Right lobe of liver (tissue), 6 donors: ENCODE measurements around the gene SRD5A3. TPM values are rescaled to one million over a fixed set of nuclear protein-coding genes. Genes with fewer than 3 reads are reported as not detected.
A peak's percentile ranks its signal among the peaks of the same experiment; 100 is the strongest.

ENCODE experiments used
- ATAC-seq, 4 donors: fragments of 200-7000 bp; cut with Tn5 transposase; one replicate each; pipeline ENCODE4 v1.9.1; 2020; ENCODE audit warnings: mild to moderate bottlenecking in 4 of 4, moderate library complexity in 4 of 4
- DNase-seq, 3 donors: peaks; one replicate each; pipeline ENCODE4 v3.0.0-alpha.2; 2020
- H3K27ac ChIP-seq, 3 donors: fragments of 200-600 bp; one replicate each; pipeline ENCODE4 v1.8.0; 2022
- H3K27me3 ChIP-seq, 2 donors: fragments of 200-600 bp; one replicate each; pipeline ENCODE4 v1.8.0; 2022
- H3K36me3 ChIP-seq, 4 donors: fragments of 200-600 bp; sonication (generic) in 1 of 4; one replicate each; pipeline versions ENCODE4 v1.5.1 to v1.8.0; 2017 to 2022; ENCODE audit warnings: control low read depth in 1 of 4
- H3K4me1 ChIP-seq, 4 donors: fragments of 200-600 bp; sonication (generic) in 1 of 4; one replicate each; pipeline versions ENCODE4 v1.5.1 to v1.8.0; 2017 to 2022; ENCODE audit warnings: control low read depth in 1 of 4
- H3K4me3 ChIP-seq, 3 donors: fragments of 200-600 bp; one replicate each; pipeline ENCODE4 v1.8.0; 2022
- H3K9me3 ChIP-seq, 4 donors: fragments of 200-600 bp; sonication (generic) in 1 of 4; one replicate each; pipeline versions ENCODE4 v1.5.1 to v1.8.0; 2017 to 2022; ENCODE audit warnings: control low read depth in 1 of 4
- POLR2A ChIP-seq: fragments of 450-650 bp; IDR thresholded peaks from one replicate; pipeline ENCODE4 v1.6.1; 2017; ENCODE audit warnings: antibody characterized with exemption, mild to moderate bottlenecking
- WGBS: methylation state at CpG from one replicate; pipeline ENCODE4 v1.1.6; 2018; ENCODE audit warnings: low coverage, low lambda C conversion rate; ENCODE audit not compliant: insufficient coverage; ENCODE audit errors: missing lambda C conversion rate; 5-methylcytosine and 5-hydroxymethylcytosine counted together
- intact Hi-C, 2 donors: fragments of 100-400 bp; cut with DNase I; formaldehyde crosslinking; loops; one replicate each; pipeline versions ENCODE4 v1.11.2 to v1.14.1; 2022
- total RNA-seq, 6 experiments: library from RNA; depleted of rRNA in 2 of 6; stranded (reverse); fragments of >200 nt in 2 of 6; fragmentation: NEBNext Ultra II Directional in 3 of 6; extraction: Animal tissue kit (Norgen Biotek cat#: 25700) in 3 of 6; gene quantifications; one replicate each; pipeline versions ENCODE4 v1.1.0 to v1.2.4, GENCODE V29; 2016 to 2023
- TF ChIP-seq, protein P1 (sequence below), 4 donors: fragments of 200-600 bp in 3 of 4; fragments of 450-650 bp in 1 of 4; IDR thresholded peaks; one replicate each; pipeline versions ENCODE4 v1.5.1 to v1.8.0; 2016 to 2022; ENCODE audit warnings: antibody characterized with exemption in 4 of 4, mild to moderate bottlenecking in 2 of 4
- donor health status: DM: no; HTN: yes; CAD: no.
- donor health status: DM: no; HTN: no; CAD: no.
- donor health status: DM: no; HTN: no; CAD: no.
- donor health status: DM: no; HTN: yes; CAD: no.
- donor health status: DM: no; HTN: yes; CAD: no.

Gene SRD5A3
- total RNA-seq, 6 experiments from 2014 or later, result 7.7 to 13.9 (median 9.9) TPM

DNA sequence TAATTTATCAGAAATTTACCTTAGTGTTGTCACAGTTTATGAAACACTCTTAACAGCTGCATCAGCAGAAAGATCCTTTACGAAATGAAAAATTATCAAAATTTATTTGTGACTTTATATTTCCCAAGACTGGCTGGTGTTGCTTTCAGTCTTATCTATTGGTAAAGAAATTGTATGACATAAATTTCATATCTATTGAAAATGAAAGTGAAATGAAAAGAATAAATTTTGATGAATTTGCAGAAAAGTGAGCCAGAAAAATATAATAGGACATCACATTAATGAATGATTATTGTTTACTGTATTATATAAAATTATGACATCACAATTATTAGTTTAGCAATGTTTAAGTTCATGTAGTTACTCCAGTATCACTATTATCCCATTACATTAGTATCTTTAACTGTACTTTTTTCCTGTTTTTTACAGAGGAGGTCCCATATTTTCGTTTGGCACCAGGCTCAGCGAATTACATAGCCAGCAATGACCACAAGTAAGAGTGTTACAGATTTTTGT lies 36.5 kb downstream of the SRD5A3 start:
- H3K4me3 ChIP-seq, result no peak overlapping the region
- WGBS, result 66% methylated on average over 3 of the region's 3 CpGs
- no peak for TF ChIP-seq POLR2A
- TF ChIP-seq, protein P1, sequence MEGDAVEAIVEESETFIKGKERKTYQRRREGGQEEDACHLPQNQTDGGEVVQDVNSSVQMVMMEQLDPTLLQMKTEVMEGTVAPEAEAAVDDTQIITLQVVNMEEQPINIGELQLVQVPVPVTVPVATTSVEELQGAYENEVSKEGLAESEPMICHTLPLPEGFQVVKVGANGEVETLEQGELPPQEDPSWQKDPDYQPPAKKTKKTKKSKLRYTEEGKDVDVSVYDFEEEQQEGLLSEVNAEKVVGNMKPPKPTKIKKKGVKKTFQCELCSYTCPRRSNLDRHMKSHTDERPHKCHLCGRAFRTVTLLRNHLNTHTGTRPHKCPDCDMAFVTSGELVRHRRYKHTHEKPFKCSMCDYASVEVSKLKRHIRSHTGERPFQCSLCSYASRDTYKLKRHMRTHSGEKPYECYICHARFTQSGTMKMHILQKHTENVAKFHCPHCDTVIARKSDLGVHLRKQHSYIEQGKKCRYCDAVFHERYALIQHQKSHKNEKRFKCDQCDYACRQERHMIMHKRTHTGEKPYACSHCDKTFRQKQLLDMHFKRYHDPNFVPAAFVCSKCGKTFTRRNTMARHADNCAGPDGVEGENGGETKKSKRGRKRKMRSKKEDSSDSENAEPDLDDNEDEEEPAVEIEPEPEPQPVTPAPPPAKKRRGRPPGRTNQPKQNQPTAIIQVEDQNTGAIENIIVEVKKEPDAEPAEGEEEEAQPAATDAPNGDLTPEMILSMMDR (IDR thresholded peaks at IDR 0.05), result no peak
- ATAC-seq (no peak), DNase-seq (no peak)
- intact Hi-C loops, result no loop called here
- no peaks in the 10 kb centered on the region for H3K4me1 ChIP-seq
- no peaks in the 10 kb centered on the region for H3K27me3 ChIP-seq
- H3K36me3 ChIP-seq, result no peaks in the 10 kb centered on the region
- no peak overlapping the region for H3K27ac ChIP-seq
- no peaks in the 10 kb centered on the region for H3K9me3 ChIP-seq

DNA sequence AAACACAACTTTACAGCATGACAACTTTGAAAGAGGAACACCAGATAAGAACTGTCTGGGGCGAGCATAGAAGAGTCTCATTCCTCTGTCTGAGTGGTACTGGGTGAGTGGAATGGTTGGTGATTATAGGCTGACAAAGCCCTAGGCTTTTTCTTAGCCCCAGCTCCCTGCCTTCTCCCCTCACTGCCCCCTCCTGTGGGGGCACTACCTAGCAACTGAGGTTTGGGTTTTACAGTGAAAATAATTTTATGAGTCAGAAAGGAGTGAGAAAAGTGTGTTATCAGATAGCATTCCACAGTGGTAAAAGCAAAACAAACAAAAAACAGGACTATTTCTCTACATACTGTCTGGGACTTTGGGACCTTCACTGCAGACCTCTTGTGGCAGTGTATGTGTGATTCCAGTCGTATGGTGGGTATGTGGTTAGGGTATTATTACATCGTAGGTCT lies 39.2 kb downstream of the SRD5A3 start:
- intact Hi-C loops, result no loop called here
- DNase-seq (no peak), ATAC-seq (no peak)
- H3K27me3 ChIP-seq, result no peaks in the 10 kb centered on the region
- no peak for TF ChIP-seq POLR2A
- no peak overlapping the region for H3K27ac ChIP-seq
- no peaks in the 10 kb centered on the region for H3K4me1 ChIP-seq
- no peaks in the 10 kb centered on the region for H3K9me3 ChIP-seq
- 60% methylated on average over 3 of the region's 3 CpGs for WGBS
- H3K36me3 ChIP-seq, result no peaks in the 10 kb centered on the region
- no peak overlapping the region for H3K4me3 ChIP-seq

DNA sequence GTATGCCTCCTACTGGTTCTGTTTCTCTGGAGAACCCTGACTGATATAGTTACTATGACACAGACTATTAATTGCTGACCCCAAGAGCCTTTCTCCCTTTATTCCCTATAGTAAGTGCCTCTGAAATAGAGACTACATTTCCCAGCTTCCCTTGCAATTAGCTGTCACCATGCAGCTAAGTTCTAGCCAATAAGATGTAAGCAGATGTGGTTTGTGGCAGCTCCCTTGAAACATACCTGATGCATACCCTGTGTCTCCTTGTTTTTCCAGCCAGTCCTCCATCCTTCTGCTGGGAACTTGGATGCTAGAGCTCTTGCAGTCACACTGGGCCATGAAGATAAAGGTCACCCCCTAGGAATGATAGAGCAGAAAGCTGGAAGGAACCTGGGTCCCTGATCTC lies 40.0 kb downstream of the SRD5A3 start:
- H3K27me3 ChIP-seq, result no peaks in the 10 kb centered on the region
- H3K9me3 ChIP-seq, result no peaks in the 10 kb centered on the region
- no peak overlapping the region for H3K4me3 ChIP-seq
- no peaks in the 10 kb centered on the region for H3K36me3 ChIP-seq
- H3K4me1 ChIP-seq, result no peaks in the 10 kb centered on the region
- TF ChIP-seq POLR2A, result no peak
- TF ChIP-seq, protein P1 (IDR thresholded peaks at IDR 0.05), result no peak
- ATAC-seq (peak in 2 of 4 donors; percentile 26 to 38), DNase-seq (no peak)
- intact Hi-C loops, result no loop called here
- no peak overlapping the region for H3K27ac ChIP-seq

DNA sequence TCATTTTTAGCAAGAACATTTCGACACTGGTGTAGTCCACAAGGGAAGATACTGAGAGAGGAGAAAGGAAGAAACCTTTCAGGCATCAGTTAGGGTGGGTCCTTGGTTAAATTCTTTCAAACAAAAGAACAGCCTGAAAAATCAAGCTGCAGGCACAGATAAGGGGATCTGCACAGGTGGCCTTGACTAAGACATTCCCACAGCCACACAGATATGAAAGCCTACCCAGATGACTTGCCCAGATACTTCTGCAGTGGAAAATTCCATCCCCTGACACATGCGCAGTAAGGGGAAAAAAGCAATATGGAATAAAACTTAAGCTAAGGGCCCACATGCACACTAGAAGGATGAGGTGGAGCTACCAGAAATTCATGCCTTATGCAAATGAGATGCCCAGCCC lies 40.8 kb downstream of the SRD5A3 start:
- Histone ChIP-seq H3K9me3 (no peaks in the 10 kb centered on the region), H3K4me1 (no peaks in the 10 kb centered on the region), H3K4me3 (no peak overlapping the region), H3K27me3 (no peaks in the 10 kb centered on the region), H3K36me3 (no peaks in the 10 kb centered on the region), H3K27ac (no peak overlapping the region)
- TF ChIP-seq POLR2A, result no peak
- TF ChIP-seq, protein P1 (IDR thresholded peaks at IDR 0.05), result no peak
- WGBS, result 80% methylated on average over 2 of the region's 2 CpGs
- intact Hi-C loops, result no loop called here
- ATAC-seq, result no peak
- no peak for DNase-seq

DNA sequence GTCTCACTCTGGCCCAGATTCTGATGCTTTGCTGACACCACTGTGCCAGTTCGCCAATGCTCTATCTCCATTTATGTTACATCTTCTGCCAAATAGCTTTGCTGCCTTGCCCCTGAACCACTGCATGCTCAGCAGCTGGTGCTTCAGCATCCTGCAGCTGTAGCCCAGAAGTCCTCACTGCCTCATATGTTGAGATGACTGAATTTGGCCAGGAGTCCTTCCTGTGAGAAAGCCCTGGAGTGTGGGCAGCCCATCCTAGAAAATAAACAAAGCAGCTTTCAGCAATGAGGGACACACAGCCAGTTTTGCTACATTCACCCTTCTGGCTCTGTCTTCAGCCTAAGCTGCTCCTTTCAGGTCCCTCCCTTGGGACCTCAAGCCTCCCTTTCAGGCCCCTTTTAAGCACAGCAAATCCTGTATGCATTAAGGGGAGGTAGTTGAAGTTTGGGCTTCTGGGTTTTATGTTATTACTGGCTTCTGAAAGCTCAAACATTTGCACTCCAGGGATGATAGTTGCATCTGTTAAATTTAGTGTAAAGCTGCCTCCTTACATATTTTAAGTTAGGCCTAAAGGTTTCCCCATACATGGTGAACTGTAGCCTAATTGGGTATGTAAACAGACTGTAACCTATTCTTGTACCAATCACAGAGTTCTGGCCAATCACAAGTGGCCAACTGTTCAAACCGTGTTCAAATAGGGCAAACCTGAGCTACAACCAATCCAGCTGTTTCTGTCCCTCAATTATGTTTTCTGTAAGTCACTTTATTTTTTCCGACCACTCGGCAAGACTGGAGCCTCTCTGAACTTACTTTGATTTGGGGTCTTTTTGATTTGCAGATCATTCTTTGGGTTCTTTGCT lies 47.6 kb downstream of the SRD5A3 start:
- intact Hi-C loops, result no loop called here
- Histone ChIP-seq H3K4me3 (no peak overlapping the region), H3K27ac (no peak overlapping the region), H3K4me1 (peaks cover 0 to 17% (median 0%) of the 10 kb centered on the region in 4 donors), H3K36me3 (no peaks in the 10 kb centered on the region), H3K9me3 (no peaks in the 10 kb centered on the region), H3K27me3 (no peaks in the 10 kb centered on the region)
- ATAC-seq, result no peak
- no peak for TF ChIP-seq POLR2A
- TF ChIP-seq, protein P1 (IDR thresholded peaks at IDR 0.05), result no peak
- DNase-seq, result no peak
- WGBS, result 92% methylated on average over 3 of the region's 4 CpGs
